Dendritic cell treated with granulocyte-macrophage colony-stimulating factor and Interleukin-4, amounts not matched to agents 40 ng/mL and 50 ng/mL, for 4 days (primary cell): Measurements from ENCODE around the gene CCDC71L.
A peak's percentile ranks its signal among the peaks of the same experiment; 100 is the strongest.

Experiments used
- H3K27ac Mint-ChIP-seq: one replicate; pipeline ENCODE4 v1.8.0; 2022; ENCODE audit warnings: mild to moderate bottlenecking, mixed read lengths
- H3K27me3 Mint-ChIP-seq: one replicate; pipeline ENCODE4 v1.8.0; 2022; ENCODE audit warnings: mild to moderate bottlenecking, mixed read lengths
- H3K36me3 Mint-ChIP-seq: one replicate; pipeline ENCODE4 v1.8.0; 2022; ENCODE audit warnings: low read depth, mixed read lengths
- H3K4me1 Mint-ChIP-seq: one replicate; pipeline ENCODE4 v1.8.0; 2022; ENCODE audit warnings: low read depth, mixed read lengths
- H3K4me3 Mint-ChIP-seq: one replicate; pipeline ENCODE4 v1.8.0; 2022; ENCODE audit warnings: mild to moderate bottlenecking, moderate library complexity, mixed read lengths
- H3K9me3 Mint-ChIP-seq: one replicate; pipeline ENCODE4 v1.8.0; 2022; ENCODE audit warnings: mixed read lengths
- intact Hi-C: fragments of 100-400 bp; cut with micrococcal nuclease; formaldehyde crosslinking; loops from one replicate; pipeline ENCODE4 v1.15.0; 2022

Gene CCDC71L

GRCh38 chr7:106623315-106623660 lies 37.7 kb downstream of the CCDC71L start:
- H3K4me3 Mint-ChIP-seq = no peak overlapping the region
- H3K36me3 Mint-ChIP-seq = no peaks in the 10 kb centered on the region
- peaks cover 25% of the 10 kb centered on the region for H3K9me3 Mint-ChIP-seq
- H3K27ac Mint-ChIP-seq = no peak overlapping the region
- intact Hi-C loops = no loop called here
- peaks cover 14% of the 10 kb centered on the region for H3K4me1 Mint-ChIP-seq
- H3K27me3 Mint-ChIP-seq = peaks cover 1% of the 10 kb centered on the region

GRCh38 chr7:106622654-106623314 lies 38.2 kb downstream of the CCDC71L start:
- Mint-ChIP-seq H3K4me3 (no peak overlapping the region), H3K27ac (no peak overlapping the region), H3K9me3 (peaks cover 25% of the 10 kb centered on the region), H3K36me3 (no peaks in the 10 kb centered on the region), H3K4me1 (peaks cover 14% of the 10 kb centered on the region), H3K27me3 (no peaks in the 10 kb centered on the region)
- intact Hi-C loops = no loop called here

- H3K4me3 Mint-ChIP-seq = no peak overlapping the region
- H3K9me3 Mint-ChIP-seq = peaks cover 25% of the 10 kb centered on the region
- H3K27me3 Mint-ChIP-seq = no peaks in the 10 kb centered on the region
- no peaks in the 10 kb centered on the region for H3K36me3 Mint-ChIP-seq
- intact Hi-C loops = no loop called here
- H3K4me1 Mint-ChIP-seq = peaks cover 14% of the 10 kb centered on the region
- no peak overlapping the region for H3K27ac Mint-ChIP-seq
Observed at GRCh38 chr7:106621393-106622132, 39.4 kb downstream of the CCDC71L start.

- Mint-ChIP-seq H3K27me3 (no peaks in the 10 kb centered on the region), H3K9me3 (peaks cover 25% of the 10 kb centered on the region), H3K36me3 (no peaks in the 10 kb centered on the region), H3K4me1 (peaks cover 16% of the 10 kb centered on the region), H3K4me3 (no peak overlapping the region), H3K27ac (no peak overlapping the region)
- intact Hi-C loops = no loop called here
Observed at GRCh38 chr7:106620676-106621075, 40.3 kb downstream of the CCDC71L start.

- Mint-ChIP-seq H3K4me3 (no peak overlapping the region), H3K27me3 (no peaks in the 10 kb centered on the region), H3K27ac (no peak overlapping the region), H3K9me3 (peaks cover 25% of the 10 kb centered on the region), H3K36me3 (no peaks in the 10 kb centered on the region), H3K4me1 (peaks cover 17% of the 10 kb centered on the region)
- intact Hi-C loops = no loop called here
Observed at GRCh38 chr7:106620034-106620433, 40.9 kb downstream of the CCDC71L start.

GRCh38 chr7:106619213-106619612 lies 41.7 kb downstream of the CCDC71L start:
- no peak overlapping the region for H3K27ac Mint-ChIP-seq
- intact Hi-C loops = no loop called here

GRCh38 chr7:106618480-106618879 lies 42.5 kb downstream of the CCDC71L start:
- Mint-ChIP-seq H3K4me1 (peaks cover 17% of the 10 kb centered on the region), H3K27me3 (no peaks in the 10 kb centered on the region), H3K9me3 (peaks cover 25% of the 10 kb centered on the region), H3K4me3 (no peak overlapping the region), H3K36me3 (no peaks in the 10 kb centered on the region), H3K27ac (no peak overlapping the region)
- intact Hi-C loops = no loop called here

More at GRCh38 chr7:106619213-106619612, 41.7 kb downstream of the CCDC71L start:
- no peaks in the 10 kb centered on the region for H3K27me3 Mint-ChIP-seq
- peaks cover 17% of the 10 kb centered on the region for H3K4me1 Mint-ChIP-seq
- H3K9me3 Mint-ChIP-seq = peaks cover 25% of the 10 kb centered on the region
- no peak overlapping the region for H3K4me3 Mint-ChIP-seq
- H3K36me3 Mint-ChIP-seq = no peaks in the 10 kb centered on the region

- Mint-ChIP-seq H3K4me1 (peaks cover 17% of the 10 kb centered on the region), H3K4me3 (no peak overlapping the region), H3K27ac (no peak overlapping the region), H3K27me3 (no peaks in the 10 kb centered on the region), H3K9me3 (peaks cover 25% of the 10 kb centered on the region), H3K36me3 (no peaks in the 10 kb centered on the region)
- intact Hi-C loops = no loop called here
Observed at GRCh38 chr7:106617860-106618259, 43.1 kb downstream of the CCDC71L start.

GRCh38 chr7:106616708-106617051 lies 44.3 kb downstream of the CCDC71L start:
- Mint-ChIP-seq H3K36me3 (no peaks in the 10 kb centered on the region), H3K4me1 (peaks cover 17% of the 10 kb centered on the region), H3K9me3 (peaks cover 24% of the 10 kb centered on the region), H3K27ac (no peak overlapping the region), H3K27me3 (no peaks in the 10 kb centered on the region), H3K4me3 (no peak overlapping the region)
- intact Hi-C loops = no loop called here

- Mint-ChIP-seq H3K27me3 (no peaks in the 10 kb centered on the region), H3K9me3 (peaks cover 18% of the 10 kb centered on the region)
Observed at GRCh38 chr7:106615808-106616707, 44.9 kb downstream of the CCDC71L start.

GRCh38 chr7:106614751-106615150 lies 46.2 kb downstream of the CCDC71L start:
- H3K36me3 Mint-ChIP-seq = no peaks in the 10 kb centered on the region
- peaks cover 13% of the 10 kb centered on the region for H3K4me1 Mint-ChIP-seq
- peaks cover 13% of the 10 kb centered on the region for H3K9me3 Mint-ChIP-seq
- H3K4me3 Mint-ChIP-seq = no peak overlapping the region
- intact Hi-C loops = no loop called here
- peaks cover 2% of the 10 kb centered on the region for H3K27me3 Mint-ChIP-seq
- no peak overlapping the region for H3K27ac Mint-ChIP-seq

More at GRCh38 chr7:106615808-106616707, 44.9 kb downstream of the CCDC71L start:
- no peak overlapping the region for H3K4me3 Mint-ChIP-seq
- H3K4me1 Mint-ChIP-seq = peaks cover 17% of the 10 kb centered on the region
- no peaks in the 10 kb centered on the region for H3K36me3 Mint-ChIP-seq
- peak overlapping the region; percentile 12 for H3K27ac Mint-ChIP-seq
- intact Hi-C loops = no loop called here

- intact Hi-C loops = no loop called here
- no peak overlapping the region for H3K27ac Mint-ChIP-seq
- H3K4me1 Mint-ChIP-seq = peaks cover 13% of the 10 kb centered on the region
- no peaks in the 10 kb centered on the region for H3K36me3 Mint-ChIP-seq
- peaks cover 9% of the 10 kb centered on the region for H3K9me3 Mint-ChIP-seq
- H3K4me3 Mint-ChIP-seq = no peak overlapping the region
- H3K27me3 Mint-ChIP-seq = peaks cover 3% of the 10 kb centered on the region
Observed at GRCh38 chr7:106613848-106614560, 47.0 kb downstream of the CCDC71L start.

- Mint-ChIP-seq H3K4me1 (peaks cover 13% of the 10 kb centered on the region), H3K27ac (no peak overlapping the region), H3K4me3 (no peak overlapping the region), H3K36me3 (no peaks in the 10 kb centered on the region), H3K27me3 (peaks cover 3% of the 10 kb centered on the region), H3K9me3 (peaks cover 9% of the 10 kb centered on the region)
- intact Hi-C loops = no loop called here
Observed at GRCh38 chr7:106613279-106613678, 47.7 kb downstream of the CCDC71L start.
